ENCODE data around the gene TMC7.

Gene TMC7

GRCh38 chr16:18983565-18984434 is at the start of gene TMC7:
Gene TMC7 (plus strand): TSS chr16:18983934. CDS start chr16:18984064, 130 bp downstream.
- Histone ChIP-seq H3K4me3 (replicated peaks; ENCODE audit: low read depth, low read length) (no peak within 1 kb of the TSS), H3K36me3 (ENCODE audit: control insufficient read depth, insufficient read depth, low read length) (no peaks in the 10 kb centered on the region), H3K27me3 (replicated peaks; ENCODE audit: control insufficient read depth, insufficient read depth, low read length) (no peaks in the 10 kb centered on the region; the same call in 1 of the 2 replicates)
- TF ChIP-seq CTCF (IDR thresholded peaks at IDR 0.05; ENCODE audit: insufficient read depth, low read length, poor library complexity, severe bottlenecking) = peak; percentile 54
- peak; percentile 22 for DNase-seq (ENCODE audit: extremely low read depth, insufficient read length)

GRCh38 chr16:18936727-18937340 is 46.9 kb upstream of the TMC7 start:
- Histone ChIP-seq H3K36me3 (ENCODE audit: control insufficient read depth, insufficient read depth, low read length) (no peaks in the 10 kb centered on the region), H3K4me3 (replicated peaks; ENCODE audit: low read depth, low read length) (no peak overlapping the region), H3K27me3 (replicated peaks; ENCODE audit: control insufficient read depth, insufficient read depth, low read length) (no peaks in the 10 kb centered on the region)
- no peak for DNase-seq (ENCODE audit: extremely low read depth, insufficient read length)
- no peak for TF ChIP-seq CTCF (IDR thresholded peaks at IDR 0.05; ENCODE audit: insufficient read depth, low read length, poor library complexity, severe bottlenecking)

- Histone ChIP-seq H3K36me3 (ENCODE audit: control insufficient read depth, insufficient read depth, low read length) (no peaks in the 10 kb centered on the region), H3K4me3 (replicated peaks; ENCODE audit: low read depth, low read length) (no peak overlapping the region), H3K27me3 (replicated peaks; ENCODE audit: control insufficient read depth, insufficient read depth, low read length) (no peaks in the 10 kb centered on the region)
- no peak for TF ChIP-seq CTCF (IDR thresholded peaks at IDR 0.05; ENCODE audit: insufficient read depth, low read length, poor library complexity, severe bottlenecking)
- DNase-seq (ENCODE audit: extremely low read depth, insufficient read length) = no peak
These were observed 46.3 kb upstream of the TMC7 start for GRCh38 chr16:18937390-18937789.

GRCh38 chr16:18938986-18939385 is 44.7 kb upstream of the TMC7 start:
- H3K27me3 ChIP-seq (replicated peaks; ENCODE audit: control insufficient read depth, insufficient read depth, low read length) = no peaks in the 10 kb centered on the region
- H3K36me3 ChIP-seq (ENCODE audit: control insufficient read depth, insufficient read depth, low read length) = no peaks in the 10 kb centered on the region
- DNase-seq (ENCODE audit: extremely low read depth, insufficient read length) = no peak
- H3K4me3 ChIP-seq (replicated peaks; ENCODE audit: low read depth, low read length) = no peak overlapping the region
- TF ChIP-seq CTCF (IDR thresholded peaks at IDR 0.05; ENCODE audit: insufficient read depth, low read length, poor library complexity, severe bottlenecking) = no peak

- no peak for TF ChIP-seq CTCF (IDR thresholded peaks at IDR 0.05; ENCODE audit: insufficient read depth, low read length, poor library complexity, severe bottlenecking)
- no peaks in the 10 kb centered on the region for H3K36me3 ChIP-seq (ENCODE audit: control insufficient read depth, insufficient read depth, low read length)
- H3K27me3 ChIP-seq (replicated peaks; ENCODE audit: control insufficient read depth, insufficient read depth, low read length) = no peaks in the 10 kb centered on the region
- no peak overlapping the region for H3K4me3 ChIP-seq (replicated peaks; ENCODE audit: low read depth, low read length)
- DNase-seq (ENCODE audit: extremely low read depth, insufficient read length) = no peak
These were observed 42.3 kb upstream of the TMC7 start for GRCh38 chr16:18941471-18941870.

All from GM06990 (cell line).